Cardiac muscle cell (in vitro differentiated cells and primary cell): ENCODE results near the gene SF1. TPM values are rescaled to one million over a fixed set of nuclear protein-coding genes. Genes with fewer than 3 reads are reported as not detected.
A peak's percentile ranks its signal among the peaks of the same experiment; 100 is the strongest.

Source experiments
- DNase-seq, 2 donors: peaks; one replicate each; pipeline versions ENCODE4 v3.0.0 to v3.0.0-alpha.2; 2010 to 2017; ENCODE audit warnings: low read depth in 1 of 2, low spot score in 1 of 2
- H3K27ac ChIP-seq: fragments of 200-600 bp; sonication (generic); 2 replicates; pipeline ENCODE4 v1.5.1; 2016
- H3K27me3 ChIP-seq: fragments of 200-600 bp; sonication (generic); 2 replicates; pipeline ENCODE4 v1.6.0; 2016; ENCODE audit warnings: control low read depth
- H3K36me3 ChIP-seq: fragments of 200-600 bp; sonication (generic); 2 replicates; pipeline ENCODE4 v1.5.1; 2016; ENCODE audit warnings: control low read depth
- H3K4me1 ChIP-seq: fragments of 200-600 bp; sonication (generic); 2 replicates; pipeline ENCODE4 v1.8.1; 2017; ENCODE audit warnings: low read depth, mild to moderate bottlenecking, mixed run types
- H3K4me3 ChIP-seq: fragments of 200-600 bp; sonication (generic); 2 replicates; pipeline ENCODE4 v1.5.1; 2016; ENCODE audit warnings: mild to moderate bottlenecking
- H3K9me3 ChIP-seq: fragments of 200-600 bp; sonication (generic); 2 replicates; pipeline ENCODE4 v1.5.1; 2017; ENCODE audit warnings: low read depth, mild to moderate bottlenecking, control low read depth
- polyA plus RNA-seq: library from polyadenylated mRNA; unstranded; fragments of >200 nt; fragmentation: Nextera tagmentation; extraction: Ambion mirVana; gene quantifications from 2 replicates; pipeline ENCODE4 v1.2.1, GENCODE V29; 2016
- total RNA-seq: library from RNA; depleted of rRNA; stranded (reverse); fragments of >200 nt; gene quantifications from 2 replicates; pipeline ENCODE4 v1.2.3, GENCODE V29; 2016
- TF ChIP-seq, protein P1 (sequence below): IDR thresholded peaks from 2 replicates; pipeline ENCODE4 v1.5.1; 2012; ENCODE audit warnings: low read depth, mild to moderate bottlenecking, low read length

SF1 gene
- total and polyA plus RNA-seq, 2 experiments from 2014 or later = 143 to 360 TPM

DNA sequence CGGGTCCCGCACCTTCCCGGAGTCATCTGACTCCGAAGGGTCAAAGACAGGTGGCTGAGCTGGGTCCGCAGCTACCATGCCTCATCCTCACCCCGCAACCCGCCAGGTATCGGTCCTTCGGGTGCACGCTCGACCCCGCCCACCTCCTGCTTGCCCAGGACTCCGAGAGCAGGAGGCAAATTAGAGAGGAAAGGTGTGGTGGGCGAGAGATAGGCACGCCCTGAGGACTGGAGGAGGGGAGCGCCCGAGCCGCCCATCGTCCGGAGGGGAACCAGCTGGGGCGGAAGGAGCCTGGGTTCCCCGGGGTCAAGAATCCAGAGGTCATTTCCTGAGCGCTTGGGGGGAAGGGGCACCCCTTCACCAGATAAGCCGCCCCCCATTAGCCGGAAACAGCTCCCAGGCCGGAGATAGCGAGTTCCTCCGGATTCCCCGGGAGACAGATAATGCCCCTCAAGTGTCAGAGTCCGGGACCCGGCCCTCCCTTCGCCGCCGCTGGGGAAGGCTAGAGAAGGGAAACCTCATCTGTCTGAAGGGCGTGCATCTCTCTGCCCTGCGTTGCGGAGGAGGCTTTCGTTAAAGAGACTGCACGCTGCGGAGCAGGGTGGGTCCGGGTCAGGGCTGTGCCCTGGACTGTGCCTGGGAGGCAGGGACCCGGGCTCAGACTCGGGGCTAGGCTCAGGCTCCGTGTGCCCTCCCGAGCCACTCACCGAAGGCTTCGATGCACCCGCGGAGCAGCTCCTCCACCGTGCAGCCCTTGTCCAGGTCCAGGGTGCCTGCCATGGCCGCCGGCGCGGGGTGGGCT, 36.1 kb downstream of the SF1 start:
- Histone ChIP-seq H3K4me3 (peak overlapping the region; percentile 29), H3K4me1 (peaks cover 5% of the 10 kb centered on the region), H3K27me3 (peaks cover 30% of the 10 kb centered on the region), H3K9me3 (no peaks in the 10 kb centered on the region), H3K36me3 (no peaks in the 10 kb centered on the region), H3K27ac (no peak overlapping the region)
- TF ChIP-seq, protein P1, sequence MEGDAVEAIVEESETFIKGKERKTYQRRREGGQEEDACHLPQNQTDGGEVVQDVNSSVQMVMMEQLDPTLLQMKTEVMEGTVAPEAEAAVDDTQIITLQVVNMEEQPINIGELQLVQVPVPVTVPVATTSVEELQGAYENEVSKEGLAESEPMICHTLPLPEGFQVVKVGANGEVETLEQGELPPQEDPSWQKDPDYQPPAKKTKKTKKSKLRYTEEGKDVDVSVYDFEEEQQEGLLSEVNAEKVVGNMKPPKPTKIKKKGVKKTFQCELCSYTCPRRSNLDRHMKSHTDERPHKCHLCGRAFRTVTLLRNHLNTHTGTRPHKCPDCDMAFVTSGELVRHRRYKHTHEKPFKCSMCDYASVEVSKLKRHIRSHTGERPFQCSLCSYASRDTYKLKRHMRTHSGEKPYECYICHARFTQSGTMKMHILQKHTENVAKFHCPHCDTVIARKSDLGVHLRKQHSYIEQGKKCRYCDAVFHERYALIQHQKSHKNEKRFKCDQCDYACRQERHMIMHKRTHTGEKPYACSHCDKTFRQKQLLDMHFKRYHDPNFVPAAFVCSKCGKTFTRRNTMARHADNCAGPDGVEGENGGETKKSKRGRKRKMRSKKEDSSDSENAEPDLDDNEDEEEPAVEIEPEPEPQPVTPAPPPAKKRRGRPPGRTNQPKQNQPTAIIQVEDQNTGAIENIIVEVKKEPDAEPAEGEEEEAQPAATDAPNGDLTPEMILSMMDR = no peak
- peak in 1 of 2 donors; percentile 40 for DNase-seq

DNA sequence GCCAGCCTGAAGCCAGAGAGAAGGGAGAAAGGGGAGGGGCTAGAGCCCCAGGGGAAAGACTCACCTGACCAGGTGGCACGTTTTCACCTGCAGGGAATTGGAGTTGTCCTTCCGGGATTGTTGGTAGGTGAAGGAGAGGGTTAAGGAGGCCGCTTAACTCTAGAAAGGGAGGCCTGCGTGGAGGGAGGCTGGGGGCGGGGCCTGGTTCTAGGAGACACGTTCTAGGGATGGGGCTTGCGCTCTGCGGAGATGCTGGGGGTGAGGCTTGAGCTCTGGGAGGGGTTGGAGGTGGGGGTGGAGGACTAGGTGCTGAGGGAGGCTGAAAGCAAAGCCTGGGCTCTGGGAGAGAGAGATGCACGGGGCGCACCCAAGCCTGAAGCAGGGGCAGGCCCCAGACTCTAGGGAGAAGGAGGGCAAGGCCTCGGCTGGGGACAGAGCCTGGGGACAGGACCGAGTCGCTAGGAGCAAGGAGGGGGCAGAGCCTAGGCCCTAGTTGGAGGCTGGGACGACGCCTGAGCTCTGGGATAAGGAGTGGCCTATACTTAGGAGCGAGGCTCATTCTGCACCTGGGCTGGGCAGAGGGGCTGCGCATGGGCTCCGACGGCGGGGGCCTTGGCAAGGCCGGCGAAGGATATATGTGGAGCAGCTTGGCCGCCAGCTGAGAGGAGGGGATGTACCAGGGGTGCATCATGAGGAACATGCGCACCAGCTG, 36.8 kb downstream of the SF1 start:
- H3K4me3 ChIP-seq = no peak overlapping the region
- TF ChIP-seq, protein P1 = no peak
- no peaks in the 10 kb centered on the region for H3K9me3 ChIP-seq
- DNase-seq = no peak
- no peaks in the 10 kb centered on the region for H3K36me3 ChIP-seq
- peaks cover 5% of the 10 kb centered on the region for H3K4me1 ChIP-seq
- H3K27me3 ChIP-seq = peaks cover 30% of the 10 kb centered on the region
- no peak overlapping the region for H3K27ac ChIP-seq

DNA sequence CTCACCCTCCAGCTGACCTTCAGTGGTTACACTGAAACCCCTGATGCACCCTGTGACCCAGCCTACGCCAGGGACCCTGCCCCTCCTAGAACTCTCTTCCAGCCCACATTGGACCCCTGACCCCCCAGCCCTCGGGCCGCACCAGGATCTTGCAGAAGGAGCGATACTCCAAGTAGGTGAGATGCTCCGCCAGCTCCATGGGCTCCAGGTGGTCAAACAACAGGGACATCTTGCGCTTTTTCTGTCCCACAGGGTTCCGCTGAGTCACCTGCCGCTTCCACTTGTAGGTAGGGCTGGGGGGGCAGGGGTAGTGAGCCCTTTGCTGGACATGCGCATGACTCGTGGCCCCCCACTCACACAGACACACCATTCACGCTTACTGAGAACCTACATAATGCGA, 38.5 kb downstream of the SF1 start:
- Histone ChIP-seq H3K36me3 (no peaks in the 10 kb centered on the region), H3K27me3 (peaks cover 30% of the 10 kb centered on the region), H3K9me3 (no peaks in the 10 kb centered on the region), H3K4me3 (no peak overlapping the region), H3K4me1 (peaks cover 5% of the 10 kb centered on the region), H3K27ac (no peak overlapping the region)
- TF ChIP-seq, protein P1 = no peak
- no peak for DNase-seq

DNA sequence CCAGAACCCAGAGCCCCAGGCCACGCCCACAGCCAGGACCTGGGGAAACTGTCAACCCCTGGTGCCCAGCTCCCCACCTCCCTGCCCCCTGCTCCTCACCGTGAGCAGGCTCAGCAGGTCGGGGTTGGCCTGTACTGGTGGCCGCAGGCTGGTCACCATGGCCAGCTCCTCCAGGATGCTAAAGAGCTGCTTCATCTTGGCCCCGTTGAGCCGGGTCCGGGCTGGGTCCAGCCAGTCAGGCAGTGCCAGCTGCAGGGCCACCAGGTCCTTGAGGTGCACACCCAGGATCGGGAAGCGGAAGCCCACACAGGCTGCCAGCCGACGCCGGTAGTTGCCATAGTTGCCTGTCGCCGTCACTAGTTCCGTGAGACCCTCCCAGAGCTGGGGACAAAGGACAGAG, 41.7 kb downstream of the SF1 start:
- H3K27ac ChIP-seq = no peak overlapping the region
- no peaks in the 10 kb centered on the region for H3K9me3 ChIP-seq
- no peaks in the 10 kb centered on the region for H3K4me1 ChIP-seq
- peaks cover 19% of the 10 kb centered on the region for H3K27me3 ChIP-seq
- DNase-seq = no peak
- TF ChIP-seq, protein P1 = no peak
- no peaks in the 10 kb centered on the region for H3K36me3 ChIP-seq
- no peak overlapping the region for H3K4me3 ChIP-seq

DNA sequence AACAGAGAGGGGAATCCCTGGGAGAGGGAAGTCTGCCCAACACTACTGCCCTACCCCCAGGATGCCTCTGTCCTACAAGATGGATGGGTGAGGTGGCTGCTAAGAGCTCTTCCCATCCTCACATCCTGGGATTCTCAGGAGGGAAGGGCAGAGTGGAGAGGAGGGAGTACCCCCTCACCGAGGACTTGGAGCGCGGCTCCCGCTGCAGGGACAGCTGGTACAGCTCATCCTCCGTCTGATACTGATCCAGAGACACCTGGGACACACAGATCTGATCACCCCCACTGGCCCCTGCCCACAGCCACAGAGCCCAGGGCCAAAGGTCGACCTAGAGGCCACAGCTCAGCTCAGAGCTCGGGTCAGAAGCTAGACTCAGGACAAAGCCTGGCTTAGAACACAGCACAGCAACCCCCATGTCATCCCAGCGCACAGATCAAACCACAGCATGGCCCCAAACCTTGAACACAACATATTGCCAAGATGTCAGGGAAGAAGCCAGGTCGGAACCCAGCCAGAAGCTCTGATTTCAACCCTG, 42.5 kb downstream of the SF1 start:
- TF ChIP-seq, protein P1 = no peak
- no peaks in the 10 kb centered on the region for H3K4me1 ChIP-seq
- H3K9me3 ChIP-seq = no peaks in the 10 kb centered on the region
- peaks cover 10% of the 10 kb centered on the region for H3K27me3 ChIP-seq
- no peak overlapping the region for H3K4me3 ChIP-seq
- H3K27ac ChIP-seq = no peak overlapping the region
- no peaks in the 10 kb centered on the region for H3K36me3 ChIP-seq
- no peak for DNase-seq
